Raji (cell line): ENCODE measurements around the gene HNRNPCL1.
"Not testable (repeated sequence)": the region's sequence is repeated elsewhere in the genome, so short reads cannot be mapped to it uniquely, and the experiment has no call there.

ENCODE experiments used
- POLR2A ChIP-seq: IDR thresholded peaks from 2 replicates; pipeline ENCODE4 v1.6.1; 2011; ENCODE audit warnings: low read depth, low read length, control low read depth; ENCODE audit not compliant: insufficient read depth

The HNRNPCL1 gene

DNA sequence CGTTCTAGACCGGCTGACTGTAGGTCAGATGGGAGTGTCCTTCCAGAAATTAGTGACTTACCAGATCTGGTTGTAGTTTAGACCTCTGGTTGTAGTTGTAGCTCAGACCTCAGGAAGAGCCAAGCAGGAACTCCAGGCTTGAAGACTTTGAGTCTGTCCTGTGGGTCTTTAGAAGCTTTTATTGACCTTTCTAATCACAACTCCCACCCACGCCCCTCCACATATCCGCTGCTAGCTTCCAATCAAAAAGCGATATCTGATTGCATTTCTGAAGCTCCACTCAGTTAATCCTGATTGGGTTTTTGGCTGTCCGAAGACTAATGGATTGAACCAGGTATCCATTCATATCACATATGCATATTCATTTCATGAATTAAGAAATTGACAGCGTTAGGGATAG, at the start of gene HNRNPCL1:
Gene HNRNPCL1, minus strand, starts transcription at position 101 of the 400 bp plus-strand sequence. CDS start 431 bp downstream, outside the sequence.
- TF ChIP-seq POLR2A = not testable (repeated sequence)

DNA sequence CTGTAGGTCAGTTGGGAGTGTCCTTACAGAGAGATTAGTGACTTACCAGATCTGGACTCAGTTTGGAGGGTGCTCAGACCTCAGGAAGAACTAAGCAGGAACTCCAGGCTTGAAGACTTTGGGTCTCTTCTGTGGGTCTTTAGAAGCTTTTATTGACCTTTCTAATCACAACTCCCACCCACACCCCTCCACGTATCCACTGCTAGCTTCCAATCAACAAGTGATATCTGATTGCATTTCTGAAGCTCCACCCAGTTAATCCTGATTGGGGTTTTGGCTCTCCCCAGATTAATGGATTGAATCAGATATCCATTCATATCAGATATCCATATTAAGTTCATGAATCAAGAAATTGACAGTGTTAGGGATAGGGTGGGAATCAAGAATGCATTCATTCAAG, 49.6 kb upstream of the HNRNPCL1 start, which contains the start of gene PRAMEF10:
Gene PRAMEF10, minus strand, starts transcription at position 101 of the 400 bp plus-strand sequence. CDS start 2,423 bp downstream, outside the sequence.
- TF ChIP-seq POLR2A = not testable (repeated sequence)

DNA sequence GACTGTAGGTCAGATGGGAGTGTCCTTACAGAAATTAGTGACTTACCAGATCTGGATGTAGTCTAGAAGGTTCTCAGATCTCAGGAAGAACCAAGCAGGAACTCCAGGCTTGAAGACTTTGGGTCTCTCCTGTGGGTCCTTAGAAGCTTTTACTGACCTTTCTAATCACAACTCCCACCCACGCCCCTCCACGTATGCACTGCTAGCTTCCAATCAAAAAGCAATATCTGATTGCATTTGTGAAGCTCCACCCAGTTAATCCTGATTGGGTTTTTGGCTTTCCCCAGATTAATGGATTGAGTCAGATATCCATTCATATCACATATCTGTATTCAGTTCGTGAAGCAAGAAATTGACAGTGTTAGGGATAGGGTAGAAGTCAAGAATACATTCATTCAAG, 37.6 kb upstream of the HNRNPCL1 start, which contains the start of gene PRAMEF4:
Gene PRAMEF4, minus strand, starts transcription at position 101 of the 400 bp plus-strand sequence. CDS start 2,807 bp downstream, outside the sequence.
- TF ChIP-seq POLR2A = not testable (repeated sequence)

DNA sequence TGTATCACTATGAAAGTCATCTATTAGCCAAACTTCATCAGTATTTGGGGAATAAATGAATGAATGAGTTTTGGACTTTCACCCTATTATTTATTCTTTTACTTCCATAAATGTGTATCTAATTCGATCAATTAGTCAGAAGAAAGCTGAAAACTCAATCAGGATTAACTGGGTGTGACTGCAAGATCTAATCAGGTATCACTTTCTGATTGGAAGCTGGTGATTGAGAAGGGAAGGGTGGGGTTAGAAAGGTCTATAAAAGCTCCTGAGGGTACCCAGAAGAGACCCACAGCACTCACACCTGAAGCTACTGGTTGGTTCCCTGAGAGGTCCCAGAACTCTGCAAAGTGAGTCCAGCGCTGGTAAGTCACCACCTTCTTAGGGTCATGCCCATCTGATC, 8.3 kb upstream of the HNRNPCL1 start, which contains the start of gene PRAMEF2:
Gene PRAMEF2, plus strand, starts transcription at position 301 of the 400 bp plus-strand sequence. CDS start 1,924 bp downstream, outside the sequence.
- TF ChIP-seq POLR2A = not testable (repeated sequence)

DNA sequence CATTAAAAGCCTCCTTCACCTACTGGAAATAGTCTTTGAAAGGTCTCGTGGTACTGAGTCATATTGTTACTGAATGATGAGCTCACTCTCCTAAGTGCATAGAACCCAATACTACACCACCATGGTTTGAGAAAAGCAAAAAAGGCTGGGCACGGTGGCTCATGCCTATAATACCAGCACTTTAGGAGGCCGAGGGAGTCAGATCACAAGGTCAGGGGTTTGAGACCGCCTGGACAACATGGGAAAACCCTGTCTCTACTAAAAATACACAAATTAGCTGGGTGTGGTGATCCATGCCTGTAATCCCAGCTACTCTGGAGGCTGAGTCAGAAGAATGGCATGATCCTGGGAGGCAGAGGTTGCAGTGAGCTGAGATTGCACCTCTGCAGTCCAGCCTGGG, 3.3 kb upstream of the HNRNPCL1 start:
- no peak for TF ChIP-seq POLR2A

DNA sequence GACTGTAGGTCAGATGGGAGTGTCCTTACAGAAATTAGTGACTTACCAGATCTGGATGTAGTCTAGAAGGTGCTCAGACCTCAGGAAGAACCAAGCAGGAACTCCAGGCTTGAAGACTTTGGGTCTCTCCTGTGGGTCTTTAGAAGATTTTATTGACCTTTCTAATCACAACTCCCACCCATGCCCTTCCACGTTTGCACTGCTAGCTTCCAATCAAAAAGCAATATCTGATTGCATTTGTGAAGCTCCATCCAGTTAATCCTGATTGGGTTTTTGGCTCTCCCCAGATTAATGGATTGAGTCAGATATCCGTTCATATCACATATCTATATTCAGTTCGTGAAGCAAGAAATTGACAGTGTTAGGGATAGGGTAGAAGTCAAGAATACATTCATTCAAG, 17.2 kb downstream of the HNRNPCL1 start, which contains the start of gene PRAMEF11:
Gene PRAMEF11, minus strand, starts transcription at position 101 of the 400 bp plus-strand sequence. CDS start 2,621 bp downstream, outside the sequence.
- not testable (repeated sequence) for TF ChIP-seq POLR2A

DNA sequence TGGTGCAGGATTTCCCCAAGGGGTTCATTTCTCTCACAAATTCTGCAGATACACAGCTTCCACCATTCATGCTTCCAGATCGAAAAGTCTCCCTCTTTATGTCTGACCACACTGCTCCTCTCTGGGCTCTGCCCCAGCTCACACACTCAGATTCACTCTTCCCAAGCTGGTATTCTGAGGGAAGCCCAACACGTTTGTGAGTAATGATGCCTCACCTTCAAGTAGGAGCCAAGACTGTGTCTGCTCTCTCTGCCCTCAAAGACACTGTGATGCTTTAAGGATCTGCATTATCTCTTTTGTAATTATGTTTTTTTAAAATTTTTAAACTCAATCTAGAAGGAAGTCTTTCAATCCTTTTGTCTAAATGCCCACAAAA, 37.1 kb downstream of the HNRNPCL1 start:
- no peak for TF ChIP-seq POLR2A

DNA sequence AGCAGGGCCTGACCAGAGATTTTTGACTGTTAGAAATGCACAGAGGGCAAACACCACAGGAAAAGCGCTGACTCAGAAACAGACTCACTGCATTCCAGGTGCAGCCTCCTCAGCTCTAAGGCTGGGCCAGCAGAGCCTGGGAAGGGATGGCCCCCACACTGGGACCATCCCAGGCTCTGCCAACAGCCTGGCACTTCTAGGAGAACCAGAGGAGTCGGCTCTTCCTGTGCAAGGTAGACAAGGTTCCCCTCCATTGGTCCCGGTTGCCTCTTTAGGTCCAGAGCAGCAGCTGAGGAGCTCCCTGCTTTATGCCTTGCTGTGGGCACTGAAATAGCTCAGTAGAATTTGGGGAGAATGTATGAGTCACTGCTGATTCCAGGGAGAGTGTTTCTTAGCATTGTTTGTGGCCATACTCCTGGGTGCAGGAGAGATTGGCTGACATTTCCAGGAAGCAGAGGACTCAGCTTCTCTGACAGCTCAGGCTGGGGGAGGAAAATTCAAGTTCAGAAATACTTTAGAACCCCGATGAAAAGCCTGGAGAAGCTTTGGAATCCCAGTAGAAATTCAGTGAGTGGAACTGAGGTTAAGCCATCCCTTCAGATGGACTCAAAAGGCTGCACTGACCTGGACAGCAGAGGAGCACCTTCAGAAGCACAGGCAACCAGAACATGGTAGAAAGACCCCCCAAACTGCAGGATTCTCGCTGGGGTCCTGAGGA, 37.7 kb downstream of the HNRNPCL1 start:
- TF ChIP-seq POLR2A = no peak

DNA sequence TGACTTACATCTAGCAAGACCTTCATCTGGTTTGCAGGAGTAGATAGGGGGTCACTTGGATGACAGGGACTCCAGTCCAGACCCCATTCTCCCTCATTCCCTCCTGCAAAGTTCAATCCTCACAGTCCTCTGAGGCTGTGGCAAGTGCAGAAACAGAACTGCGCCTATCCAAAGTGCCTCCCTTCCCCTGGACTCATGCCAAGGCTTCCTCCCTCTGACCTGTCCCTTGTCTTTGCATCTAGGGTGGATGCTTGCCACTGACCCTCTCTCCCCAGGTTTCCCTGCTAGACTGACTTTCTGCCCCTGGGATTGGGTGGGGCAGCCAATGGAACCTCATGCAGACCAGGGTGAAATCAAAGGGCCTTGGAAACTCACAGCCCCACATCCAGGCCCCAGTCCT, 38.6 kb downstream of the HNRNPCL1 start:
- no peak for TF ChIP-seq POLR2A

DNA sequence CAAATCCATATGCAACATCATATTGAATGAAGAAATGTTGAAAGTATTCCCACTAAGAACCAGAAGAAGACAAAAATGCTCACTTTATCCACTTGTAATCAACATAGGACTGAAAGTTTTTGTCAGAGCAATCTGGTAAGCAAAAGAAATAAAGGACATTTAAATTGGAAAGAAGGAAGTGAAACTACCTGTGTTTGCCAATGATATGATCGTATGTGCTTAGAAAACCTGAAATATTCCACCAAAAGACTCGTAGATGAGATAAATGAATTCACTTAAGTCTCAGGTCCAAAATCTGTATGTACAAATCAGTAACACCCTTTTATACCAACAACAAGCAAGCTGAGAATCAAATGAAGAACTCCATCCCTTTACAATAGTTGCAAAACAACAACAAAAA, 48.8 kb downstream of the HNRNPCL1 start:
- no peak for TF ChIP-seq POLR2A

DNA sequence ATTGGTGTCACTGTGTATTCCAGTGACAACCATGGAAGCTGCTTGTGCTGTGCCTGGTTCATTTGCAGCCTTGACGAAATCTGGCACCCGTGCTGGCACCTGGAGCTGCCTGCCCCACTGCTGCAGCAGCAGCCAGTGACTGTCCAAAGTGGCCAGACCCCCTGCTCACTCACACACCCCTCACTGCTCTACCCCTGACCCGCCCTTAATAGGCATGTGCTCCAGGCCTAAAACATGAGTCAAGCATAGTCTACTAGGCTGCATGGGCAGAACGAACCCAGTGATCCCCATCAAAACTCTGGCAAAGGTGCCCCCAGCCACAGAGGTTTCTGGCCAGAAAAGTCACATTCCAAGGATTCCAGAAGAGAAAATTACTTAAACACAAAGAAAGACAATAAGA, 49.6 kb downstream of the HNRNPCL1 start:
- TF ChIP-seq POLR2A = no peak
